Neural progenitor cell (in vitro differentiated cells): Measurements from ENCODE around the gene CNTD1. TPM values are rescaled to one million over a fixed set of nuclear protein-coding genes. Genes with fewer than 3 reads are reported as not detected.
"Not testable (repeated sequence)": the region's sequence is repeated elsewhere in the genome, so short reads cannot be mapped to it uniquely, and the experiment has no call there.

Experiments
- DNase-seq: peaks from one replicate; pipeline ENCODE4 v3.0.0-alpha.2; 2016; ENCODE audit warnings: low spot score
- H2AFZ ChIP-seq: fragments of 200-600 bp; sonication (generic); replicated peaks from 2 replicates; pipeline ENCODE4 v1.6.1; 2016; ENCODE audit warnings: antibody characterized with exemption
- H3F3A ChIP-seq: fragments of 200-600 bp; sonication (generic); 2 replicates; pipeline ENCODE4 v1.6.1; 2016; ENCODE audit warnings: antibody characterized with exemption, low read depth
- H3K27ac ChIP-seq: fragments of 200-600 bp; sonication (generic); 2 replicates; pipeline ENCODE4 v1.5.1; 2016; ENCODE audit warnings: mild to moderate bottlenecking
- H3K27me3 ChIP-seq: fragments of 200-600 bp; sonication (generic); 2 replicates; pipeline ENCODE4 v1.6.1; 2016; ENCODE audit warnings: mild to moderate bottlenecking, moderate library complexity
- H3K36me3 ChIP-seq: fragments of 200-600 bp; sonication (generic); 2 replicates; pipeline ENCODE4 v1.5.1; 2016
- H3K4me1 ChIP-seq: fragments of 200-600 bp; sonication (generic); 2 replicates; pipeline ENCODE4 v1.6.1; 2016; ENCODE audit warnings: mixed run types
- H3K4me2 ChIP-seq: fragments of 200-600 bp; sonication (generic); 2 replicates; pipeline ENCODE4 v1.6.1; 2016
- H3K4me3 ChIP-seq: fragments of 200-600 bp; sonication (generic); 2 replicates; pipeline ENCODE4 v1.5.1; 2016
- H3K79me2 ChIP-seq: fragments of 200-600 bp; sonication (generic); 2 replicates; pipeline ENCODE4 v1.6.1; 2016; ENCODE audit warnings: low read depth
- H3K9ac ChIP-seq: fragments of 200-600 bp; sonication (generic); 2 replicates; pipeline ENCODE4 v1.6.1; 2016
- H3K9me3 ChIP-seq: fragments of 200-600 bp; sonication (generic); 2 replicates; pipeline ENCODE4 v1.5.1; 2016; ENCODE audit warnings: low read depth
- H4K20me1 ChIP-seq: fragments of 200-600 bp; sonication (generic); 2 replicates; pipeline ENCODE4 v1.6.1; 2016; ENCODE audit warnings: low read depth
- H3K27ac Mint-ChIP-seq: 3 replicates; pipeline ENCODE4 v1.8.0; 2021; ENCODE audit warnings: mixed read lengths
- H3K27me3 Mint-ChIP-seq: 2 replicates; pipeline ENCODE4 v1.8.0; 2022; ENCODE audit warnings: low read depth, mild to moderate bottlenecking, inconsistent platforms, moderate library complexity, mixed read lengths; ENCODE audit not compliant: insufficient read depth
- H3K36me3 Mint-ChIP-seq: 3 replicates; pipeline ENCODE4 v1.8.0; 2021; ENCODE audit warnings: mixed read lengths
- H3K4me1 Mint-ChIP-seq: 3 replicates; pipeline ENCODE4 v1.8.0; 2021; ENCODE audit warnings: mixed read lengths
- H3K4me3 Mint-ChIP-seq: 3 replicates; pipeline ENCODE4 v1.8.0; 2021; ENCODE audit warnings: mild to moderate bottlenecking, moderate library complexity, mixed read lengths
- H3K9me3 Mint-ChIP-seq: 3 replicates; pipeline ENCODE4 v1.8.0; 2020; ENCODE audit warnings: mixed read lengths
- EZH2 ChIP-seq: fragments of 200-600 bp; sonication (generic); IDR thresholded peaks from 2 replicates; pipeline ENCODE4 v1.6.1; 2017; ENCODE audit warnings: antibody characterized with exemption, mild to moderate bottlenecking, moderate library complexity
- EZH2phosphoT487 ChIP-seq: fragments of 200-600 bp; sonication (generic); IDR thresholded peaks from 2 replicates; pipeline ENCODE4 v1.6.1; 2017; ENCODE audit warnings: antibody characterized with exemption
- total RNA-seq: library from RNA; depleted of rRNA; stranded (reverse); fragments of >200 nt; gene quantifications from 2 replicates; pipeline ENCODE4 v1.2.3, GENCODE V29; 2015; ENCODE audit warnings: low replicate concordance
- TF ChIP-seq, protein P1 (sequence below): fragments of 200-600 bp; sonication (generic); IDR thresholded peaks from 2 replicates; pipeline ENCODE4 v1.5.1; 2017; ENCODE audit warnings: antibody characterized with exemption, mild to moderate bottlenecking

The CNTD1 gene
- total RNA-seq, 1 donor from 2014 or later = not detected

DNA sequence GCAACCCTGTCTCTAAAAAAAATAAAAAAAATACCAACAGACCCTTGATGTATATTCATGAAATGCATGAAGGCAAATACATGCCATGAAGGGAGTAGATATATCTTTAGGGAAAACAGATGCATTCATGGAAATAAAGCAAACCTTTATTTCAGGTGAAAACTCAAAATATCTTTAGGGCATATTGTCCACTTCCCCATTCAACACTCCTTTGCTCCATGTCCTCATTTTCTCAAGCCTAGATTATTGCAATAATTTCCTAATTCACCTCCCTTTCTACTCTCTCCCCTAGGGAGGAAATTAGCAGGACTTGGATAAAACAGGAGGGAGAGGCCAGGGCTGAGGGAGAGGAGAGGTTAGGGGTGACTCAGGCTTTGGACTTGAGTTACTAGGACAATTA is 31.1 kb upstream of the CNTD1 start:
- Histone ChIP-seq H3K27ac (no peak overlapping the region), H4K20me1 (no peaks in the 10 kb centered on the region), H3F3A (no peaks in the 10 kb centered on the region), H3K4me2 (no peak overlapping the region), H3K79me2 (no peaks in the 10 kb centered on the region), H3K9ac (no peak overlapping the region), H3K9me3 (no peaks in the 10 kb centered on the region), H3K4me1 (peaks cover 7% of the 10 kb centered on the region), H2AFZ (no peak overlapping the region), H3K4me3 (no peak overlapping the region), H3K36me3 (no peaks in the 10 kb centered on the region), H3K27me3 (peaks cover 5% of the 10 kb centered on the region)
- Mint-ChIP-seq H3K36me3 (no peaks in the 10 kb centered on the region), H3K9me3 (no peaks in the 10 kb centered on the region), H3K4me1 (peaks cover 16% of the 10 kb centered on the region), H3K27me3 (peaks cover 14% of the 10 kb centered on the region), H3K4me3 (no peak overlapping the region), H3K27ac (no peak overlapping the region)
- no peak for TF ChIP-seq EZH2phosphoT487
- TF ChIP-seq EZH2 = no peak
- TF ChIP-seq, protein P1, sequence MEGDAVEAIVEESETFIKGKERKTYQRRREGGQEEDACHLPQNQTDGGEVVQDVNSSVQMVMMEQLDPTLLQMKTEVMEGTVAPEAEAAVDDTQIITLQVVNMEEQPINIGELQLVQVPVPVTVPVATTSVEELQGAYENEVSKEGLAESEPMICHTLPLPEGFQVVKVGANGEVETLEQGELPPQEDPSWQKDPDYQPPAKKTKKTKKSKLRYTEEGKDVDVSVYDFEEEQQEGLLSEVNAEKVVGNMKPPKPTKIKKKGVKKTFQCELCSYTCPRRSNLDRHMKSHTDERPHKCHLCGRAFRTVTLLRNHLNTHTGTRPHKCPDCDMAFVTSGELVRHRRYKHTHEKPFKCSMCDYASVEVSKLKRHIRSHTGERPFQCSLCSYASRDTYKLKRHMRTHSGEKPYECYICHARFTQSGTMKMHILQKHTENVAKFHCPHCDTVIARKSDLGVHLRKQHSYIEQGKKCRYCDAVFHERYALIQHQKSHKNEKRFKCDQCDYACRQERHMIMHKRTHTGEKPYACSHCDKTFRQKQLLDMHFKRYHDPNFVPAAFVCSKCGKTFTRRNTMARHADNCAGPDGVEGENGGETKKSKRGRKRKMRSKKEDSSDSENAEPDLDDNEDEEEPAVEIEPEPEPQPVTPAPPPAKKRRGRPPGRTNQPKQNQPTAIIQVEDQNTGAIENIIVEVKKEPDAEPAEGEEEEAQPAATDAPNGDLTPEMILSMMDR = no peak
- no peak for DNase-seq

DNA sequence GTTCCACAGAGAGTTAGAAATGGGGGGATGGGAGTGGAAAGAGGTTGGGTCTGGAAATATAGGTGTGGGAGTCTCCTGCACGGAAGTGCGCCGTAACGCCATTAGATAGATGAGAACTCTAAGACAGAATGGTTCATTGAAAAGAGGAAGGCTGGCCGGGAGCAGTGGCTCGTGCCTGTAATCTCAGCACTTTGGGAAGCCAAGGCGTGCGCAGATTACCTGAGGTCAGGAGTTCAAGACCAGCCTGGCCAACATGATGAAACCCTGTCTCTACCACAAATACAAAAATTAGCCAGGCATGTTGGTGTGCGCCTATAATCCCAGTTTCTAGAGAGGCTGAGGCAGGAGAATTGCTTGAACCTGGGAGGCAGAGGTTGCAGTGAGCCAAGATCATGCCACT is 30.7 kb upstream of the CNTD1 start:
- H3F3A ChIP-seq, H2AFZ ChIP-seq, H3K9me3 ChIP-seq, H3K27ac Mint-ChIP-seq, H3K36me3 Mint-ChIP-seq, DNase-seq, H3K4me2 ChIP-seq, H4K20me1 ChIP-seq, H3K27me3 ChIP-seq, H3K4me1 ChIP-seq, H3K27ac ChIP-seq, H3K9ac ChIP-seq, H3K36me3 ChIP-seq, H3K4me3 ChIP-seq, H3K79me2 ChIP-seq, H3K27me3 Mint-ChIP-seq, H3K9me3 Mint-ChIP-seq, H3K4me3 Mint-ChIP-seq: not testable (repeated sequence)
- peaks cover 12% of the 10 kb centered on the region for H3K4me1 Mint-ChIP-seq

DNA sequence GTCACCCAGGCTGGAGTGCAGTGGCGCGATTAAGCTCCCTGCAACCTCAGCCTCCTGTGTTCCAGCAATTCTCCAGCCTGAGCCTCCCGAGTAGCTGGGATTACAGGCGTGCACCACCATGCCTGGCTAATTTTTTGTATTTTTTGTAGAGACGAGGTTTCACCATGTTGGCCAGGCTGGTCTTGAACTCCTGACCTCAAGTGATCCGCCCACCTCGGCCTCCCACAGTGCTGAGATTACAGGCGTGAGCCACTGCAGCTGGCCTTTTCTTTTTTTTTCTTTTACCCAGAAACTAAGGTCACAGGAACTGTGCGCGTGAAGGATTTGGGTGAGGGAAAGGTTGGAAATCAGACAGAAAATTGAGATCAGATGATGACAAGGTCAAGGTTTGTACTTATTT is 28.7 kb upstream of the CNTD1 start:
- not testable (repeated sequence) for H3K9me3 ChIP-seq, H3K36me3 Mint-ChIP-seq, H3K9me3 Mint-ChIP-seq, H3K9ac ChIP-seq, H3K27ac ChIP-seq, DNase-seq, H3K4me2 ChIP-seq, H3K4me3 ChIP-seq, H3K36me3 ChIP-seq, H3K4me1 ChIP-seq, H2AFZ ChIP-seq, H4K20me1 ChIP-seq, H3K27me3 ChIP-seq, H3K4me3 Mint-ChIP-seq, H3F3A ChIP-seq, H3K27me3 Mint-ChIP-seq, H3K27ac Mint-ChIP-seq
- peaks cover 12% of the 10 kb centered on the region for H3K79me2 ChIP-seq
- H3K4me1 Mint-ChIP-seq = peaks cover 25% of the 10 kb centered on the region

DNA sequence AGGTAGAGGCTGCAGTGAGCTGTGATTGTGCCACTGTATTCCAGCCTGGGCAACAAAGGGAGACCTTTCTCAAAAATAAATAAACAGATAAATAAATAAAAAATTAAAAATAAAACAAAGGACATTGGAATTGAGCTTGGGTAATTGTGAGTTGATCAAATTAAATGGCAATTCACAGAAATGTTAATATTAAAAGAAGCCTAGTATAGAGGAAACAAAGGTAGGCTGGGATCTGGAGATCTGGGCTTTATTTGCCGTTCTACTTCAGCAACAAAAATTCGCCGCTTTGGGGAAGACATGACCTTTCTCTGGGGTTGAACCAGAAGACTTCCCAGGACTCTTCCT is 25.7 kb upstream of the CNTD1 start:
- TF ChIP-seq EZH2phosphoT487 = no peak
- TF ChIP-seq EZH2 = no peak
- TF ChIP-seq, protein P1 = no peak
- Mint-ChIP-seq H3K27ac (peak overlapping the region; percentile 99), H3K4me1 (peaks cover 28% of the 10 kb centered on the region), H3K4me3 (peak overlapping the region; percentile 100), H3K9me3 (no peaks in the 10 kb centered on the region), H3K36me3 (peaks cover 5% of the 10 kb centered on the region), H3K27me3 (peaks cover 5% of the 10 kb centered on the region)
- Histone ChIP-seq H3K27ac (no peak overlapping the region), H3K4me3 (peak overlapping the region; percentile 71), H4K20me1 (no peaks in the 10 kb centered on the region), H3K4me1 (no peaks in the 10 kb centered on the region), H3K27me3 (no peaks in the 10 kb centered on the region), H3K4me2 (peak overlapping the region; percentile 86), H3K36me3 (no peaks in the 10 kb centered on the region), H3K9ac (peak overlapping the region; percentile 77), H3K9me3 (no peaks in the 10 kb centered on the region), H3K79me2 (peaks cover 12% of the 10 kb centered on the region), H3F3A (peaks cover 6% of the 10 kb centered on the region), H2AFZ (peak overlapping the region; percentile 90)
- DNase-seq = no peak
